HepG2 (cell line): ENCODE data around the gene GP1BA. TPM values are rescaled to one million over a fixed set of nuclear protein-coding genes. Genes with fewer than 3 reads are reported as not detected.
A peak's percentile ranks its signal among the peaks of the same experiment; 100 is the strongest.

Source experiments
- AGO1 ChIP-seq: fragments of 200-400 bp; formaldehyde crosslinking; IDR thresholded peaks from 2 replicates; pipeline ENCODE4 v1.6.1; 2017; ENCODE audit warnings: mild to moderate bottlenecking, low read depth, low read length, moderate library complexity; ENCODE audit not compliant: poor library complexity, severe bottlenecking
- KLF13 ChIP-seq: sonication (generic); formaldehyde crosslinking; IDR thresholded peaks from 2 replicates; pipeline ENCODE4 v1.4.0; 2020; ENCODE audit warnings: mild to moderate bottlenecking, missing genetic modification reagents
- MAFF ChIP-seq: IDR thresholded peaks from 2 replicates; pipeline ENCODE4 v1.6.1; 2011; ENCODE audit warnings: low read depth, low read length, improper control_type of control experiment
- REL ChIP-seq: sonication (generic); formaldehyde crosslinking; conservative IDR thresholded peaks from 2 replicates; pipeline ENCODE4 v1.8.0; 2022; ENCODE audit warnings: mild to moderate bottlenecking, missing genetic modification reagents, moderate library complexity
- SMYD3 ChIP-seq: sonication (generic); formaldehyde crosslinking; IDR thresholded peaks from 2 replicates; pipeline ENCODE4 v1.8.1; 2023; ENCODE audit warnings: mild to moderate bottlenecking, missing genetic modification reagents
- SP4 ChIP-seq: sonication (generic); formaldehyde crosslinking; IDR thresholded peaks from 2 replicates; pipeline ENCODE4 v1.8.1; 2023; ENCODE audit warnings: mild to moderate bottlenecking, missing genetic modification reagents
- SRSF9 ChIP-seq: fragments of 200-400 bp; formaldehyde crosslinking; IDR thresholded peaks from 2 replicates; pipeline ENCODE4 v1.6.1; 2018; ENCODE audit warnings: borderline replicate concordance, mild to moderate bottlenecking, low read depth, low read length; ENCODE audit not compliant: insufficient read depth, poor library complexity, severe bottlenecking
- TCF7 ChIP-seq: sonication (generic); IDR thresholded peaks from 2 replicates; pipeline ENCODE4 v1.6.1; 2016; ENCODE audit warnings: antibody characterized with exemption, low read depth
- ZMYM3 ChIP-seq: sonication (generic); formaldehyde crosslinking; IDR thresholded peaks from 2 replicates; pipeline ENCODE4 v1.5.1; 2020; ENCODE audit warnings: mild to moderate bottlenecking, missing genetic modification reagents
- ZNF101 ChIP-seq: sonication (generic); formaldehyde crosslinking; IDR thresholded peaks from 2 replicates; pipeline ENCODE4 v1.4.0; 2020; ENCODE audit warnings: mild to moderate bottlenecking, low read depth, missing genetic modification reagents, borderline replicate concordance
- ZNF180 ChIP-seq: sonication (generic); formaldehyde crosslinking; IDR thresholded peaks from 2 replicates; pipeline ENCODE4 v1.4.0; 2020; ENCODE audit warnings: low read depth, missing genetic modification reagents, borderline replicate concordance
- ZNF672 ChIP-seq: sonication (generic); formaldehyde crosslinking; IDR thresholded peaks from 2 replicates; pipeline ENCODE4 v1.8.1; 2022; ENCODE audit warnings: missing genetic modification reagents
- ZNF781 ChIP-seq: sonication (generic); formaldehyde crosslinking; IDR thresholded peaks from 2 replicates; pipeline ENCODE4 v1.5.1; 2020; ENCODE audit warnings: borderline replicate concordance, mild to moderate bottlenecking, missing genetic modification reagents; ENCODE audit errors: not compliant biosample characterization
- ZNF83 ChIP-seq: sonication (generic); formaldehyde crosslinking; IDR thresholded peaks from 2 replicates; pipeline ENCODE4 v1.4.0; 2020; ENCODE audit warnings: missing genetic modification reagents, mild to moderate bottlenecking, borderline replicate concordance
- ZSCAN22 ChIP-seq: sonication (generic); formaldehyde crosslinking; IDR thresholded peaks from 2 replicates; pipeline ENCODE4 v1.4.0; 2020; ENCODE audit warnings: mild to moderate bottlenecking, missing genetic modification reagents
- polyA plus RNA-seq, 8 experiments: library from polyadenylated mRNA; depleted of rRNA in 3 of 8; stranded (reverse) in 7 of 8; unstranded in 1 of 8; fragments of >200 nt; fragmentation: Illumina TruSeq in 4 of 8; extraction: Trizol in 4 of 8; gene quantifications; 2 replicates each; pipeline versions ENCODE4 v1.2.1 to v1.2.3, GENCODE V29; 2011 to 2016; ENCODE audit warnings: low read depth in 4 of 8, missing spikeins in 1 of 8, mixed read lengths in 1 of 8; ENCODE audit not compliant: insufficient read depth in 1 of 8
- total RNA-seq, 5 experiments: library from RNA; depleted of rRNA; stranded (reverse); fragments of >200 nt; fragmentation: Illumina TruSeq; extraction: Trizol; gene quantifications; 2 replicates each; pipeline ENCODE4 v1.2.3, GENCODE V29; 2016; ENCODE audit warnings: low read depth in 1 of 5
- TF ChIP-seq, protein P1 (sequence below): sonication (generic); formaldehyde crosslinking; IDR thresholded peaks from 2 replicates; pipeline ENCODE4 v1.9.0; 2022; ENCODE audit warnings: low read depth, missing genetic modification reagents
- TF ChIP-seq, protein P2 (sequence below): IDR thresholded peaks from 2 replicates; pipeline ENCODE4 v1.6.1; 2016; ENCODE audit warnings: missing compliant biosample characterization, missing genetic modification reagents, borderline replicate concordance
- TF ChIP-seq, protein P3 (sequence below): sonication (generic); formaldehyde crosslinking; IDR thresholded peaks from 2 replicates; pipeline ENCODE4 v1.9.0; 2021; ENCODE audit warnings: missing genetic modification reagents, mild to moderate bottlenecking, borderline replicate concordance
- TF ChIP-seq, protein P4 (sequence below): sonication (generic); formaldehyde crosslinking; IDR thresholded peaks from 2 replicates; pipeline ENCODE4 v1.4.0; 2020; ENCODE audit warnings: missing genetic modification reagents
- TF ChIP-seq, protein P5 (sequence below): sonication (generic); formaldehyde crosslinking; IDR thresholded peaks from 2 replicates; pipeline ENCODE4 v1.4.0; 2020; ENCODE audit warnings: missing genetic modification reagents

Gene GP1BA
- total and polyA plus RNA-seq, 2 of the 13 experiments (the other 11 are each of a cell fraction or from before 2014, with no cell fraction given), result not detected

DNA sequence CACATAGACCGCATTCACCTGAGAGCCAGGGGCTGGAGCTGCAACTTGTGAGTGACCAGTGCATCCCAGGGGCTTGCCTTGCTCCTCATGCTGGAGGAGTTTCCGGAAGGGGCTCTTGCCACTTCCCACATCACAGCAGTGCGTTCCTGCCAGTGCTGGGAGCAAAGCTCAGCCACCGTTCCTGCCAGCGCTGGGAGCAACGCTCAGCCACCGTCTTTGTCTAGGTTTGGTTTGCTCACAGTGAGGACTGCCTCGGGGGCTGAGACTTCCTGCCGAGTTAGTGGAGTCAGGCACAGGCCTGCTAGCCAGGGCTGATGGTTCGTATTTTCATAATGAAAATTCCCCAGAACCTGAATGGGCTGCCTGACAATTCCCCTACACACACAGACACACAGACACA lies 23.8 kb upstream of the GP1BA start (continued):
- TF ChIP-seq, protein P1, sequence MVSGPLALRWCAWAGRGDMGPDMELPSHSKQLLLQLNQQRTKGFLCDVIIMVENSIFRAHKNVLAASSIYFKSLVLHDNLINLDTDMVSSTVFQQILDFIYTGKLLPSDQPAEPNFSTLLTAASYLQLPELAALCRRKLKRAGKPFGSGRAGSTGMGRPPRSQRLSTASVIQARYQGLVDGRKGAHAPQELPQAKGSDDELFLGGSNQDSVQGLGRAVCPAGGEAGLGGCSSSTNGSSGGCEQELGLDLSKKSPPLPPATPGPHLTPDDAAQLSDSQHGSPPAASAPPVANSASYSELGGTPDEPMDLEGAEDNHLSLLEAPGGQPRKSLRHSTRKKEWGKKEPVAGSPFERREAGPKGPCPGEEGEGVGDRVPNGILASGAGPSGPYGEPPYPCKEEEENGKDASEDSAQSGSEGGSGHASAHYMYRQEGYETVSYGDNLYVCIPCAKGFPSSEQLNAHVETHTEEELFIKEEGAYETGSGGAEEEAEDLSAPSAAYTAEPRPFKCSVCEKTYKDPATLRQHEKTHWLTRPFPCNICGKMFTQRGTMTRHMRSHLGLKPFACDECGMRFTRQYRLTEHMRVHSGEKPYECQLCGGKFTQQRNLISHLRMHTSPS, result peak; percentile 78
- TF ChIP-seq KLF13, result no peak
- TF ChIP-seq ZSCAN22, result no peak
- TF ChIP-seq TCF7, result no peak
- no peak for TF ChIP-seq AGO1
- TF ChIP-seq SRSF9, result no peak
- TF ChIP-seq, protein P2, sequence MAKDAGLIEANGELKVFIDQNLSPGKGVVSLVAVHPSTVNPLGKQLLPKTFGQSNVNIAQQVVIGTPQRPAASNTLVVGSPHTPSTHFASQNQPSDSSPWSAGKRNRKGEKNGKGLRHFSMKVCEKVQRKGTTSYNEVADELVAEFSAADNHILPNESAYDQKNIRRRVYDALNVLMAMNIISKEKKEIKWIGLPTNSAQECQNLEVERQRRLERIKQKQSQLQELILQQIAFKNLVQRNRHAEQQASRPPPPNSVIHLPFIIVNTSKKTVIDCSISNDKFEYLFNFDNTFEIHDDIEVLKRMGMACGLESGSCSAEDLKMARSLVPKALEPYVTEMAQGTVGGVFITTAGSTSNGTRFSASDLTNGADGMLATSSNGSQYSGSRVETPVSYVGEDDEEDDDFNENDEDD (CRISPR knock-in tag), result peak; percentile 49; the same call in 1 of the 2 replicates
- no peak for TF ChIP-seq ZNF180 (CRISPR knock-in tag)
- TF ChIP-seq ZNF781, result no peak
- TF ChIP-seq ZNF83, result no peak
- no peak for TF ChIP-seq SP4 (CRISPR knock-in tag)
- TF ChIP-seq, protein P3, sequence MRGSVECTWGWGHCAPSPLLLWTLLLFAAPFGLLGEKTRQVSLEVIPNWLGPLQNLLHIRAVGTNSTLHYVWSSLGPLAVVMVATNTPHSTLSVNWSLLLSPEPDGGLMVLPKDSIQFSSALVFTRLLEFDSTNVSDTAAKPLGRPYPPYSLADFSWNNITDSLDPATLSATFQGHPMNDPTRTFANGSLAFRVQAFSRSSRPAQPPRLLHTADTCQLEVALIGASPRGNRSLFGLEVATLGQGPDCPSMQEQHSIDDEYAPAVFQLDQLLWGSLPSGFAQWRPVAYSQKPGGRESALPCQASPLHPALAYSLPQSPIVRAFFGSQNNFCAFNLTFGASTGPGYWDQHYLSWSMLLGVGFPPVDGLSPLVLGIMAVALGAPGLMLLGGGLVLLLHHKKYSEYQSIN (CRISPR knock-in tag), result no peak
- TF ChIP-seq MAFF, result no peak
- TF ChIP-seq REL (CRISPR knock-in tag), result no peak
- TF ChIP-seq ZNF672 (CRISPR knock-in tag), result no peak
- TF ChIP-seq ZMYM3, result no peak; the same call in none of the 2 replicates
- TF ChIP-seq, protein P4, sequence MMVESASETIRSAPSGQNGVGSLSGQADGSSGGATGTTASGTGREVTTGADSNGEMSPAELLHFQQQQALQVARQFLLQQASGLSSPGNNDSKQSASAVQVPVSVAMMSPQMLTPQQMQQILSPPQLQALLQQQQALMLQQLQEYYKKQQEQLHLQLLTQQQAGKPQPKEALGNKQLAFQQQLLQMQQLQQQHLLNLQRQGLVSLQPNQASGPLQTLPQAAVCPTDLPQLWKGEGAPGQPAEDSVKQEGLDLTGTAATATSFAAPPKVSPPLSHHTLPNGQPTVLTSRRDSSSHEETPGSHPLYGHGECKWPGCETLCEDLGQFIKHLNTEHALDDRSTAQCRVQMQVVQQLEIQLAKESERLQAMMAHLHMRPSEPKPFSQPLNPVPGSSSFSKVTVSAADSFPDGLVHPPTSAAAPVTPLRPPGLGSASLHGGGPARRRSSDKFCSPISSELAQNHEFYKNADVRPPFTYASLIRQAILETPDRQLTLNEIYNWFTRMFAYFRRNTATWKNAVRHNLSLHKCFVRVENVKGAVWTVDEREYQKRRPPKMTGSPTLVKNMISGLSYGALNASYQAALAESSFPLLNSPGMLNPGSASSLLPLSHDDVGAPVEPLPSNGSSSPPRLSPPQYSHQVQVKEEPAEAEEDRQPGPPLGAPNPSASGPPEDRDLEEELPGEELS (CRISPR knock-in tag), result no peak
- TF ChIP-seq, protein P5, sequence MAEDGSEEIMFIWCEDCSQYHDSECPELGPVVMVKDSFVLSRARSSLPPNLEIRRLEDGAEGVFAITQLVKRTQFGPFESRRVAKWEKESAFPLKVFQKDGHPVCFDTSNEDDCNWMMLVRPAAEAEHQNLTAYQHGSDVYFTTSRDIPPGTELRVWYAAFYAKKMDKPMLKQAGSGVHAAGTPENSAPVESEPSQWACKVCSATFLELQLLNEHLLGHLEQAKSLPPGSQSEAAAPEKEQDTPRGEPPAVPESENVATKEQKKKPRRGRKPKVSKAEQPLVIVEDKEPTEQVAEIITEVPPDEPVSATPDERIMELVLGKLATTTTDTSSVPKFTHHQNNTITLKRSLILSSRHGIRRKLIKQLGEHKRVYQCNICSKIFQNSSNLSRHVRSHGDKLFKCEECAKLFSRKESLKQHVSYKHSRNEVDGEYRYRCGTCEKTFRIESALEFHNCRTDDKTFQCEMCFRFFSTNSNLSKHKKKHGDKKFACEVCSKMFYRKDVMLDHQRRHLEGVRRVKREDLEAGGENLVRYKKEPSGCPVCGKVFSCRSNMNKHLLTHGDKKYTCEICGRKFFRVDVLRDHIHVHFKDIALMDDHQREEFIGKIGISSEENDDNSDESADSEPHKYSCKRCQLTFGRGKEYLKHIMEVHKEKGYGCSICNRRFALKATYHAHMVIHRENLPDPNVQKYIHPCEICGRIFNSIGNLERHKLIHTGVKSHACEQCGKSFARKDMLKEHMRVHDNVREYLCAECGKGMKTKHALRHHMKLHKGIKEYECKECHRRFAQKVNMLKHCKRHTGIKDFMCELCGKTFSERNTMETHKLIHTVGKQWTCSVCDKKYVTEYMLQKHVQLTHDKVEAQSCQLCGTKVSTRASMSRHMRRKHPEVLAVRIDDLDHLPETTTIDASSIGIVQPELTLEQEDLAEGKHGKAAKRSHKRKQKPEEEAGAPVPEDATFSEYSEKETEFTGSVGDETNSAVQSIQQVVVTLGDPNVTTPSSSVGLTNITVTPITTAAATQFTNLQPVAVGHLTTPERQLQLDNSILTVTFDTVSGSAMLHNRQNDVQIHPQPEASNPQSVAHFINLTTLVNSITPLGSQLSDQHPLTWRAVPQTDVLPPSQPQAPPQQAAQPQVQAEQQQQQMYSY (CRISPR knock-in tag), result no peak
- TF ChIP-seq ZNF101 (CRISPR knock-in tag), result no peak
- TF ChIP-seq SMYD3 (CRISPR knock-in tag), result no peak
